PFSK-1 (cell line): ENCODE results near the gene ADAMTS7.

Experiments used
- POLR2AphosphoS5 ChIP-seq: IDR thresholded peaks from 2 replicates; pipeline ENCODE4 v1.6.1; 2012; ENCODE audit warnings: low read depth, mild to moderate bottlenecking, control low read depth, low read length, moderate library complexity
- TAF1 ChIP-seq: IDR thresholded peaks from 2 replicates; pipeline ENCODE4 v1.6.1; 2012; ENCODE audit warnings: low read length, control low read depth, borderline replicate concordance; ENCODE audit not compliant: insufficient read depth

GRCh38 chr15:78778422-78778821 is 32.8 kb downstream of the ADAMTS7 start:
- TF ChIP-seq POLR2AphosphoS5 (no peak), TAF1 (no peak)
